ENCODE measurements around the gene IL2RA.
A peak's percentile ranks its signal among the peaks of the same experiment; 100 is the strongest.
"Not testable (repeated sequence)": the region's sequence is repeated elsewhere in the genome, so short reads cannot be mapped to it uniquely, and the experiment has no call there.

Gene IL2RA

GRCh38 chr10:5976512-5977470 lies 85.4 kb downstream of the IL2RA start:
- peak; percentile 31 for DNase-seq

GRCh38 chr10:5975641-5976473 lies 86.3 kb downstream of the IL2RA start:
- DNase-seq: peak; percentile 10

- no peak for DNase-seq
Measured at GRCh38 chr10:5973069-5973468, 89.1 kb downstream of the IL2RA start.

- no peak for DNase-seq
Measured at GRCh38 chr10:5971886-5972285, 90.3 kb downstream of the IL2RA start.

GRCh38 chr10:5971315-5971832 lies 90.8 kb downstream of the IL2RA start:
- DNase-seq: no peak

GRCh38 chr10:5970527-5970926 lies 91.6 kb downstream of the IL2RA start:
- no peak for DNase-seq

GRCh38 chr10:5970066-5970465 lies 92.1 kb downstream of the IL2RA start:
- DNase-seq: no peak

- DNase-seq: no peak
Measured at GRCh38 chr10:5968681-5969453, 93.3 kb downstream of the IL2RA start.

- DNase-seq: no peak
Measured at GRCh38 chr10:5968037-5968680, 94.0 kb downstream of the IL2RA start.

- DNase-seq: no peak
Measured at GRCh38 chr10:5965266-5965665, 96.9 kb downstream of the IL2RA start.

GRCh38 chr10:5964736-5965135 lies 97.4 kb downstream of the IL2RA start:
- no peak for DNase-seq

- no peak for DNase-seq
Measured at GRCh38 chr10:5963591-5963990, 98.6 kb downstream of the IL2RA start.

- no peak for DNase-seq
Measured at GRCh38 chr10:5963071-5963470, 99.1 kb downstream of the IL2RA start.

GRCh38 chr10:5962358-5962940 lies 99.7 kb downstream of the IL2RA start:
- not testable (repeated sequence) for DNase-seq

GRCh38 chr10:5961405-5962100 lies 100.6 kb downstream of the IL2RA start:
- no peak for DNase-seq

GRCh38 chr10:5960973-5961275 lies 101.2 kb downstream of the IL2RA start:
- DNase-seq: not testable (repeated sequence)
